Endothelial cell of umbilical vein (primary cell): ENCODE measurements around the gene GRB2. TPM values are rescaled to one million over a fixed set of nuclear protein-coding genes. Genes with fewer than 3 reads are reported as not detected.

Experiments used
- BruUV-seq: library from RNA; stranded (reverse); fragments of 400-500 nt; replicated peaks from 2 replicates; lab custom pipeline; 2021; lab: Mats Ljungman, UMichigan
- CTCF ChIA-PET: fragments of 300-600, 350-600 bp; sonication (Branson Sonifier 250); formaldehyde crosslinking; loops from one replicate; lab custom pipeline; 2021; ENCODE audit warnings: antibody characterized with exemption, inconsistent platforms; lab: Charles Lee
- POLR2A ChIA-PET: fragments of 300-600, 350-600 bp; sonication (Branson Sonifier 250); formaldehyde crosslinking; loops from one replicate; lab custom pipeline; 2021; ENCODE audit warnings: antibody characterized with exemption, inconsistent platforms; lab: Charles Lee
- DNase-seq: peaks from one replicate; pipeline ENCODE4 v3.0.0-alpha.2; 2011; ENCODE audit warnings: low read depth, low spot score
- FAIRE-seq: peaks from 2 replicates; lab custom pipeline; 2011; peaks lifted over from hg19 to GRCh38; lab: Jason Lieb, UNC
- H2AFZ ChIP-seq: 2 replicates; pipeline ENCODE4 v1.6.0; 2012; ENCODE audit warnings: low read depth, low read length, control low read depth, inconsistent platforms
- H3K27ac ChIP-seq: 2 replicates; pipeline ENCODE4 v1.5.1; 2011; ENCODE audit warnings: low read depth, mild to moderate bottlenecking, control low read depth, low read length, moderate library complexity; ENCODE audit not compliant: insufficient read depth
- H3K27me3 ChIP-seq, 2 experiments: 2 replicates each; pipeline versions ENCODE4 v1.6.0 to v1.6.1; 2011; ENCODE audit warnings: low read length in 2 of 2, mixed read lengths in 1 of 2; ENCODE audit not compliant: control insufficient read depth in 2 of 2, insufficient read depth in 2 of 2
- H3K36me3 ChIP-seq, 2 experiments: 2 replicates in 1 of 2; 3 replicates in 1 of 2; pipeline ENCODE4 v1.5.1; 2011; ENCODE audit warnings: low read length in 2 of 2, mild to moderate bottlenecking in 1 of 2, moderate library complexity in 1 of 2; ENCODE audit not compliant: control insufficient read depth in 2 of 2, insufficient read depth in 2 of 2; ENCODE audit errors: extremely low read depth in 1 of 2
- H3K4me1 ChIP-seq: 3 replicates; pipeline ENCODE4 v1.5.1; 2011; ENCODE audit warnings: mild to moderate bottlenecking, low read length; ENCODE audit not compliant: control insufficient read depth, insufficient read depth; ENCODE audit errors: extremely low read depth
- H3K4me2 ChIP-seq: 2 replicates; pipeline ENCODE4 v1.6.1; 2011; ENCODE audit warnings: low read length, control low read depth, mixed read lengths; ENCODE audit not compliant: insufficient read depth
- H3K4me3 ChIP-seq, 3 experiments: fragments of 200-600 bp in 1 of 3; sonication (generic), shearing (Covaris generic) in 1 of 3; replicated peaks in 1 of 3; 2 replicates each; pipeline ENCODE4 v1.5.1; 2011 to 2016; ENCODE audit warnings: control low read depth in 3 of 3, low read length in 3 of 3, mild to moderate bottlenecking in 2 of 3, inconsistent platforms in 1 of 3, low read depth in 1 of 3, moderate library complexity in 1 of 3; ENCODE audit not compliant: insufficient read depth in 1 of 3
- H3K79me2 ChIP-seq: 2 replicates; pipeline ENCODE4 v1.6.0; 2012; ENCODE audit warnings: low read length, inconsistent platforms; ENCODE audit not compliant: control insufficient read depth, insufficient read depth
- H3K9ac ChIP-seq: replicated peaks from 2 replicates; pipeline ENCODE3; 2011; ENCODE audit warnings: low read length, control low read depth; ENCODE audit not compliant: insufficient read depth; ENCODE audit errors: extremely low read depth
- H3K9me1 ChIP-seq: replicated peaks from 3 replicates; pipeline ENCODE4 v1.6.0; 2011; ENCODE audit warnings: mild to moderate bottlenecking, low read length; ENCODE audit not compliant: control insufficient read depth, insufficient read depth; ENCODE audit errors: extremely low read depth
- H3K9me3 ChIP-seq: replicated peaks from 2 replicates; pipeline ENCODE4 v1.5.1; 2012; ENCODE audit warnings: low read length, inconsistent platforms; ENCODE audit not compliant: control insufficient read depth, insufficient read depth
- H4K20me1 ChIP-seq: replicated peaks from 2 replicates; pipeline ENCODE3; 2011; ENCODE audit warnings: mild to moderate bottlenecking, low read length; ENCODE audit not compliant: control insufficient read depth, insufficient read depth; ENCODE audit errors: extremely low read depth
- EZH2 ChIP-seq: IDR thresholded peaks from 2 replicates; pipeline ENCODE4 v1.6.1; 2012; ENCODE audit warnings: borderline replicate concordance, low read depth, mild to moderate bottlenecking, moderate library complexity, low read length, inconsistent platforms; ENCODE audit not compliant: severe bottlenecking
- FOS ChIP-seq: IDR thresholded peaks from 2 replicates; pipeline ENCODE4 v1.6.1; 2011; ENCODE audit warnings: mild to moderate bottlenecking, low read length, moderate library complexity, borderline replicate concordance; ENCODE audit not compliant: insufficient read depth
- GATA2 ChIP-seq: IDR thresholded peaks from 2 replicates; pipeline ENCODE4 v1.7.0; 2011; ENCODE audit warnings: low read depth, mild to moderate bottlenecking, moderate library complexity, mixed read lengths, low read length; ENCODE audit not compliant: insufficient read length, insufficient read depth
- JUN ChIP-seq: IDR thresholded peaks from 2 replicates; pipeline ENCODE4 v1.6.1; 2011; ENCODE audit warnings: borderline replicate concordance, low read depth; ENCODE audit not compliant: insufficient read length, insufficient read depth
- MYC ChIP-seq: IDR thresholded peaks from one replicate; pipeline ENCODE4 v1.6.1; 2011; ENCODE audit warnings: mild to moderate bottlenecking, low read depth, low read length
- POLR2A ChIP-seq: IDR thresholded peaks from 2 replicates; pipeline ENCODE4 v1.6.1; 2012; ENCODE audit warnings: low read depth, mild to moderate bottlenecking, control low read depth, low read length
- POLR2AphosphoS5 ChIP-seq: IDR thresholded peaks from 2 replicates; pipeline ENCODE4 v1.6.1; 2012; ENCODE audit warnings: low read depth, mild to moderate bottlenecking, control low read depth, low read length, moderate library complexity; ENCODE audit not compliant: insufficient read depth
- dilution Hi-C: fragments of 300-500 bp; cut with MboI; formaldehyde crosslinking; loops from one replicate; pipeline ENCODE4 v1.15.0; 2019; ENCODE audit warnings: low sequenced_read_pairs; ENCODE audit not compliant: extremely low pct_ligation_motif_present
- intact Hi-C: fragments of 100-400 bp; cut with micrococcal nuclease; formaldehyde crosslinking; loops from one replicate; pipeline ENCODE4 v1.10.0; 2022
- polyA plus RNA-seq, 4 experiments: library from polyadenylated mRNA; depleted of rRNA in 3 of 4; stranded (reverse) in 3 of 4; unstranded in 1 of 4; fragments of >200 nt; gene quantifications; 2 replicates each; pipeline versions ENCODE4 v1.2.1 to v1.2.3, GENCODE V29; 2011 to 2012; ENCODE audit warnings: missing spikeins in 1 of 4
- total RNA-seq: library from RNA; stranded (reverse); gene quantifications from 2 replicates; pipeline ENCODE4 v1.2.3, GENCODE V29; 2021
- TF ChIP-seq, protein P1 (sequence below): IDR thresholded peaks from 2 replicates; pipeline ENCODE4 v1.6.1; 2011; ENCODE audit not compliant: insufficient read depth, insufficient read length
- TF ChIP-seq, protein P2 (sequence below), 2 donors: IDR thresholded peaks; 1 replicate in 1 of 2; 2 replicates in 1 of 2; pipeline ENCODE4 v1.5.1; 2011; ENCODE audit warnings: low read length in 2 of 2, mild to moderate bottlenecking in 2 of 2, moderate library complexity in 2 of 2, control low read depth in 1 of 2, inconsistent platforms in 1 of 2, low read depth in 1 of 2; ENCODE audit not compliant: insufficient read depth in 1 of 2; ENCODE audit errors: extremely low read depth in 1 of 2

Gene GRB2
- total and polyA plus RNA-seq, 2 donors (not counting 3 experiments of a cell fraction or from before 2014, with no cell fraction given) = 51.5 to 93.9 TPM

DNA sequence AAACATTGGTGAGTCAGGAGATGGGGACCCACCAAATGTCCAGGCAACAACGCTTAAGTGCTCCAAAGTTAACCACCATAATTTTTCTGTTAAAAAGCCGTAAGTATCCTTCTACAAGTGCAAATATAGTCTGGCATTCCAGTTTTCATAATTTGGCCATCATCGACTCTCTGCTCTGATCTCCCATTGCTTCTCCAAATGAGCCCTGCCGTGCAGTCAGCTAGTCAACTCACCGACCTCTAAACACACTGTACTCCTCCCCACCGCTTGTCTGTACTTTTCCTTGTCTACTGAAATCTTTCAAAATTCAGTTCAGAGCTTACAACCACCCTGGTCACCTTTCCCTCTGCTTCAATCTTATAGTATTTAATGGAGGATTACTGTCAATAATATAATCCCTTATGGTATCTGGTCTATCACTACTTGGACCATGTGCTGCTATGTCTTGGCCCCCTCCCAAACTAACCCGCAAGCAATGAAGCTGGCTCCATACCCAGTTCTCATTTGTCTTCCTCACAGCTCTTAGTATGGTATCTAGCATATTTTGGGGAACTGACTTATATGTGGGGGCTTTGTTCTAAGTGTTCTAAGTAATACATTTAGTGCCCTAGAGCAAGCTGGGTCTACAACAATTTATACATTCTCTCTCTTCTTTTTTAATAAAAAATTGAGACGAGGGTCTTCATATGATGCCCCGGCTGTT is 63.5 kb downstream of the GRB2 start:
- intact Hi-C loops = no loop called here
- Histone ChIP-seq H3K4me1 (no peaks in the 10 kb centered on the region), H3K9me1 (no peaks in the 10 kb centered on the region), H3K27me3 (no peaks in the 10 kb centered on the region), H3K79me2 (peaks cover 50% of the 10 kb centered on the region), H3K27ac (no peak overlapping the region), H3K36me3 (no peaks in the 10 kb centered on the region), H3K9ac (no peak overlapping the region), H3K4me3 (no peak overlapping the region), H3K9me3 (no peaks in the 10 kb centered on the region), H3K4me2 (no peak overlapping the region), H4K20me1 (peaks cover 7% of the 10 kb centered on the region), H2AFZ (no peak overlapping the region)
- dilution Hi-C loops = no loop called here
- BruUV-seq = no TSS peak
- ChIA-PET POLR2A (no interaction called here), CTCF (interaction anchor here (0.8 to 2.3 kb wide), 2 partner anchors 10 to 19 kb away, joined by 3 to 5 read pairs; no protein-coding TSS in a partner anchor)
- TF ChIP-seq POLR2AphosphoS5 (no peak), JUN (no peak), MYC (no peak), POLR2A (no peak), EZH2 (no peak), GATA2 (no peak), FOS (no peak)
- TF ChIP-seq, protein P1, sequence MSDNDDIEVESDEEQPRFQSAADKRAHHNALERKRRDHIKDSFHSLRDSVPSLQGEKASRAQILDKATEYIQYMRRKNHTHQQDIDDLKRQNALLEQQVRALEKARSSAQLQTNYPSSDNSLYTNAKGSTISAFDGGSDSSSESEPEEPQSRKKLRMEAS = no peak
- TF ChIP-seq, protein P2, sequence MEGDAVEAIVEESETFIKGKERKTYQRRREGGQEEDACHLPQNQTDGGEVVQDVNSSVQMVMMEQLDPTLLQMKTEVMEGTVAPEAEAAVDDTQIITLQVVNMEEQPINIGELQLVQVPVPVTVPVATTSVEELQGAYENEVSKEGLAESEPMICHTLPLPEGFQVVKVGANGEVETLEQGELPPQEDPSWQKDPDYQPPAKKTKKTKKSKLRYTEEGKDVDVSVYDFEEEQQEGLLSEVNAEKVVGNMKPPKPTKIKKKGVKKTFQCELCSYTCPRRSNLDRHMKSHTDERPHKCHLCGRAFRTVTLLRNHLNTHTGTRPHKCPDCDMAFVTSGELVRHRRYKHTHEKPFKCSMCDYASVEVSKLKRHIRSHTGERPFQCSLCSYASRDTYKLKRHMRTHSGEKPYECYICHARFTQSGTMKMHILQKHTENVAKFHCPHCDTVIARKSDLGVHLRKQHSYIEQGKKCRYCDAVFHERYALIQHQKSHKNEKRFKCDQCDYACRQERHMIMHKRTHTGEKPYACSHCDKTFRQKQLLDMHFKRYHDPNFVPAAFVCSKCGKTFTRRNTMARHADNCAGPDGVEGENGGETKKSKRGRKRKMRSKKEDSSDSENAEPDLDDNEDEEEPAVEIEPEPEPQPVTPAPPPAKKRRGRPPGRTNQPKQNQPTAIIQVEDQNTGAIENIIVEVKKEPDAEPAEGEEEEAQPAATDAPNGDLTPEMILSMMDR (IDR thresholded peaks at IDR 0.05; ENCODE audit: extremely low read depth in 1 of 2, insufficient read depth in 1 of 2, low read depth in 1 of 2, low read length in 2 of 2) = no peak
- DNase-seq (no peak), FAIRE-seq (no peak)
